Measurements from ENCODE around the gene GJA3. TPM values are rescaled to one million over a fixed set of nuclear protein-coding genes. Genes with fewer than 3 reads are reported as not detected.

The GJA3 gene
- total and polyA plus RNA-seq, 4 donors = 0.02 to 0.05 TPM; not detected in 2

GRCh38 chr13:20116213-20116612 is 44.6 kb downstream of the GJA3 start:
- TF ChIP-seq SP1 (IDR thresholded peaks at IDR 0.05) = no peak
- no peak for TF ChIP-seq ATF3 (IDR thresholded peaks at IDR 0.05)
- no peak for TF ChIP-seq TAF1 (conservative IDR thresholded peaks at IDR 0.05)
- TF ChIP-seq HNF4A (conservative IDR thresholded peaks at IDR 0.05) = no peak
- Histone ChIP-seq H3K9me3 (ENCODE audit: control insufficient read depth in 4 of 4, low read length in 3 of 4) (no peaks in the 10 kb centered on the region), H3K4me3 (ENCODE audit: low read depth in 1 of 3, low read length in 3 of 3) (no peak overlapping the region), H3K9ac (ENCODE audit: low read depth in 1 of 2, low read length in 2 of 2) (no peak overlapping the region), H3K27me3 (ENCODE audit: control insufficient read depth in 4 of 4, insufficient read depth in 4 of 4, low read length in 3 of 4) (no peaks in the 10 kb centered on the region), H3K27ac (ENCODE audit: low read depth in 1 of 2, low read length in 2 of 2) (no peak overlapping the region), H3K4me1 (ENCODE audit: control insufficient read depth in 4 of 4, insufficient read depth in 4 of 4, low read length in 3 of 4) (peaks cover 5 to 17% (median 12%) of the 10 kb centered on the region in 4 donors), H3K36me3 (ENCODE audit: control insufficient read depth in 4 of 4, insufficient read depth in 3 of 4, low read depth in 1 of 4, low read length in 3 of 4) (no peaks in the 10 kb centered on the region)
- WGBS = 93% methylated on average over 6 of the region's 6 CpGs
- no peak for DNase-seq (ENCODE audit: low spot score)

GRCh38 chr13:20114066-20114610 is 46.7 kb downstream of the GJA3 start:
- H3K4me1 ChIP-seq (ENCODE audit: control insufficient read depth in 4 of 4, insufficient read depth in 4 of 4, low read length in 3 of 4) = peaks cover 0 to 4% (median 3%) of the 10 kb centered on the region in 4 donors
- no peak for TF ChIP-seq JUND (IDR thresholded peaks at IDR 0.05)
- TF ChIP-seq TAF1 (conservative IDR thresholded peaks at IDR 0.05) = no peak
- TF ChIP-seq RAD21 (IDR thresholded peaks at IDR 0.05) = no peak
- TF ChIP-seq FOXA2 (IDR thresholded peaks at IDR 0.05) = no peak
- TF ChIP-seq ZBTB33 (IDR thresholded peaks at IDR 0.05) = no peak
- TF ChIP-seq MAX (IDR thresholded peaks at IDR 0.05) = no peak
- no peak overlapping the region for H3K4me3 ChIP-seq (ENCODE audit: low read depth in 1 of 3, low read length in 3 of 3)
- H3K27ac ChIP-seq (ENCODE audit: low read depth in 1 of 2, low read length in 2 of 2) = no peak overlapping the region
- WGBS = 86% methylated on average over 10 of the region's 10 CpGs
- H3K27me3 ChIP-seq (ENCODE audit: control insufficient read depth in 4 of 4, insufficient read depth in 4 of 4, low read length in 3 of 4) = no peaks in the 10 kb centered on the region
- H3K9ac ChIP-seq (ENCODE audit: low read depth in 1 of 2, low read length in 2 of 2) = no peak overlapping the region
- H3K36me3 ChIP-seq (ENCODE audit: control insufficient read depth in 4 of 4, insufficient read depth in 3 of 4, low read depth in 1 of 4, low read length in 3 of 4) = no peaks in the 10 kb centered on the region
- no peaks in the 10 kb centered on the region for H3K9me3 ChIP-seq (ENCODE audit: control insufficient read depth in 4 of 4, low read length in 3 of 4)
- DNase-seq (ENCODE audit: low spot score) = no peak

GRCh38 chr13:20109037-20109436 is 51.8 kb downstream of the GJA3 start:
- DNase-seq (ENCODE audit: low spot score) = no peak
- Histone ChIP-seq H3K9ac (ENCODE audit: low read depth in 1 of 2, low read length in 2 of 2) (no peak overlapping the region), H3K27me3 (ENCODE audit: control insufficient read depth in 4 of 4, insufficient read depth in 4 of 4, low read length in 3 of 4) (no peaks in the 10 kb centered on the region), H3K36me3 (ENCODE audit: control insufficient read depth in 4 of 4, insufficient read depth in 3 of 4, low read depth in 1 of 4, low read length in 3 of 4) (no peaks in the 10 kb centered on the region), H3K9me3 (ENCODE audit: control insufficient read depth in 4 of 4, low read length in 3 of 4) (no peaks in the 10 kb centered on the region), H3K4me1 (ENCODE audit: control insufficient read depth in 4 of 4, insufficient read depth in 4 of 4, low read length in 3 of 4) (no peaks in the 10 kb centered on the region), H3K4me3 (ENCODE audit: low read depth in 1 of 3, low read length in 3 of 3) (no peak overlapping the region), H3K27ac (ENCODE audit: low read depth in 1 of 2, low read length in 2 of 2) (no peak overlapping the region)
- no peak for TF ChIP-seq ZBTB33 (IDR thresholded peaks at IDR 0.05)
- TF ChIP-seq JUND (IDR thresholded peaks at IDR 0.05) = no peak
- no peak for TF ChIP-seq YY1 (IDR thresholded peaks at IDR 0.05)
- TF ChIP-seq HNF4A (conservative IDR thresholded peaks at IDR 0.05) = peak; percentile 48 to 56
- no peak for TF ChIP-seq FOXA2 (IDR thresholded peaks at IDR 0.05)
- no peak for TF ChIP-seq RAD21 (IDR thresholded peaks at IDR 0.05)
- TF ChIP-seq MAX (IDR thresholded peaks at IDR 0.05) = no peak
- no peak for TF ChIP-seq FOXA1 (IDR thresholded peaks at IDR 0.05)
- 66% methylated on average over 2 of the region's 2 CpGs for WGBS
